Karpas-422 (cell line): ENCODE results near the gene CCDC178. TPM values are rescaled to one million over a fixed set of nuclear protein-coding genes. Genes with fewer than 3 reads are reported as not detected.
A peak's percentile ranks its signal among the peaks of the same experiment; 100 is the strongest.

Experiments
- DNase-seq: peaks from one replicate; pipeline ENCODE4 v3.0.0-alpha.2; 2015
- H2AFZ ChIP-seq: fragments of 200-600 bp; sonication (generic); 2 replicates; pipeline ENCODE4 v1.6.1; 2014; ENCODE audit warnings: antibody characterized with exemption, low read length, mixed read lengths
- H3K27ac ChIP-seq: fragments of 200-600 bp; sonication (generic); 2 replicates; pipeline ENCODE4 v1.5.1; 2014; ENCODE audit warnings: mild to moderate bottlenecking, low read length, moderate library complexity
- H3K27me3 ChIP-seq: fragments of 200-600 bp; sonication (generic); 2 replicates; pipeline ENCODE4 v1.6.1; 2014; ENCODE audit warnings: low read length, mixed read lengths
- H3K36me3 ChIP-seq: fragments of 200-600 bp; sonication (generic); 2 replicates; pipeline ENCODE4 v1.6.1; 2014; ENCODE audit warnings: low read length, mixed read lengths; ENCODE audit not compliant: insufficient read depth
- H3K4me1 ChIP-seq: fragments of 200-600 bp; sonication (generic); 2 replicates; pipeline ENCODE4 v1.6.1; 2014; ENCODE audit warnings: mild to moderate bottlenecking, low read length, mixed read lengths
- H3K4me2 ChIP-seq: fragments of 200-600 bp; sonication (generic); 2 replicates; pipeline ENCODE4 v1.6.1; 2014; ENCODE audit warnings: low read length, low read depth, mild to moderate bottlenecking; ENCODE audit not compliant: poor library complexity, severe bottlenecking
- H3K4me3 ChIP-seq: fragments of 200-600 bp; sonication (generic); 2 replicates; pipeline ENCODE4 v1.5.1; 2014; ENCODE audit warnings: mild to moderate bottlenecking, antibody characterized with exemption, low read length, mixed read lengths
- H3K79me2 ChIP-seq: fragments of 200-600 bp; sonication (generic); 2 replicates; pipeline ENCODE4 v1.6.1; 2014; ENCODE audit warnings: mild to moderate bottlenecking, low read length, mixed read lengths
- H3K9ac ChIP-seq: fragments of 200-600 bp; sonication (generic); 2 replicates; pipeline ENCODE4 v1.6.0; 2014; ENCODE audit warnings: low read length
- H3K9me2 ChIP-seq: fragments of 200-600 bp; sonication (generic), shearing (Covaris generic); replicated peaks from 2 replicates; pipeline ENCODE4 v1.6.0; 2014; ENCODE audit warnings: mild to moderate bottlenecking, low read length, moderate library complexity; ENCODE audit not compliant: insufficient read depth
- H3K9me3 ChIP-seq: fragments of 300-700, 200-600 bp; sonication (generic); 2 replicates; pipeline ENCODE4 v1.6.1; 2014; ENCODE audit warnings: low read length, mixed read lengths
- H4K20me1 ChIP-seq: fragments of 200-600 bp; sonication (generic); 2 replicates; pipeline ENCODE4 v1.6.1; 2014; ENCODE audit warnings: mild to moderate bottlenecking, antibody characterized with exemption, low read length, low read depth; ENCODE audit not compliant: insufficient read depth
- total RNA-seq: library from RNA; depleted of rRNA; stranded (reverse); fragments of >200 nt; shearing (Covaris generic); gene quantifications from 2 replicates; pipeline ENCODE4 v1.2.3, GENCODE V29; 2014; ENCODE audit warnings: low replicate concordance

CCDC178 gene
- total RNA-seq, 1 experiment from 2014 or later = not detected

- Histone ChIP-seq H2AFZ (no peak overlapping the region), H3K4me3 (no peak overlapping the region), H3K9me2 (no peaks in the 10 kb centered on the region), H3K27me3 (no peaks in the 10 kb centered on the region; the same call in 1 of the 2 replicates), H3K79me2 (no peaks in the 10 kb centered on the region), H4K20me1 (no peaks in the 10 kb centered on the region), H3K9me3 (no peaks in the 10 kb centered on the region), H3K4me2 (no peak overlapping the region), H3K27ac (no peak overlapping the region), H3K36me3 (no peaks in the 10 kb centered on the region), H3K9ac (no peak overlapping the region), H3K4me1 (no peaks in the 10 kb centered on the region)
- DNase-seq = peak; percentile 44
These were observed 418.2 kb downstream of the CCDC178 start for GRCh38 chr18:33022370-33022769.

- H3K9me3 ChIP-seq = no peaks in the 10 kb centered on the region
- no peak overlapping the region for H3K4me3 ChIP-seq
- no peak overlapping the region for H3K4me2 ChIP-seq
- DNase-seq = peak; percentile 63
- H2AFZ ChIP-seq = no peak overlapping the region
- no peak overlapping the region for H3K9ac ChIP-seq
- no peaks in the 10 kb centered on the region; the same call in 1 of the 2 replicates for H3K27me3 ChIP-seq
- H3K36me3 ChIP-seq = no peaks in the 10 kb centered on the region
- no peak overlapping the region for H3K27ac ChIP-seq
- no peaks in the 10 kb centered on the region for H4K20me1 ChIP-seq
- H3K9me2 ChIP-seq = no peaks in the 10 kb centered on the region
- no peaks in the 10 kb centered on the region for H3K79me2 ChIP-seq
- H3K4me1 ChIP-seq = no peaks in the 10 kb centered on the region
These were observed 419.6 kb downstream of the CCDC178 start for GRCh38 chr18:33020877-33021276.

GRCh38 chr18:33014060-33014796 is 426.3 kb downstream of the CCDC178 start:
- DNase-seq = no peak
- H3K9me2 ChIP-seq = no peaks in the 10 kb centered on the region
- no peaks in the 10 kb centered on the region for H3K79me2 ChIP-seq
- H3K9ac ChIP-seq = no peak overlapping the region
- H3K27me3 ChIP-seq = no peaks in the 10 kb centered on the region
- H3K4me3 ChIP-seq = no peak overlapping the region
- H4K20me1 ChIP-seq = no peaks in the 10 kb centered on the region
- H3K4me1 ChIP-seq = no peaks in the 10 kb centered on the region
- H3K9me3 ChIP-seq = no peaks in the 10 kb centered on the region
- no peaks in the 10 kb centered on the region for H3K36me3 ChIP-seq
- H3K27ac ChIP-seq = no peak overlapping the region
- no peak overlapping the region for H2AFZ ChIP-seq
- no peak overlapping the region for H3K4me2 ChIP-seq

DNA sequence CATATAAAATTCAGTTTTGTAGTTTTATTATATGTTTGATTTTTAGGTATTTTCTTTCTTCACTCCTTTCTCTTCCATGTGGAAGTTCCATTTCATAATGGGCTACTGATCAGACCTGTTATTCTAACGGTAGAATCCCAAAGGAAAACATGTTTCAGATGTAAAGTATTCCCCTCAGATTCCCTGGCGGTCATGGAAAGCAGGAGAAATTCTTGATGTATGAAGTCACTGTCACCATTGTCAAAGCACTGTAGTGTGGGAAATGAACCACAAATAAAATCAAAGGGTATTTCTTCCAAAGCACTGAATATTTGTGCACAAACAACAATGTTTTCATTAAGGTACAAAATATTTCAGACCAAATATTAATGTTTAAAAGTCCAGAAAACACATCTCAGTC is 430.4 kb downstream of the CCDC178 start:
- H4K20me1 ChIP-seq = no peaks in the 10 kb centered on the region
- no peaks in the 10 kb centered on the region for H3K9me3 ChIP-seq
- H3K27me3 ChIP-seq = no peaks in the 10 kb centered on the region
- DNase-seq = no peak
- H3K9me2 ChIP-seq = no peaks in the 10 kb centered on the region
- H2AFZ ChIP-seq = no peak overlapping the region
- no peak overlapping the region for H3K4me3 ChIP-seq
- no peak overlapping the region for H3K4me2 ChIP-seq
- H3K4me1 ChIP-seq = no peaks in the 10 kb centered on the region
- no peaks in the 10 kb centered on the region for H3K36me3 ChIP-seq
- H3K79me2 ChIP-seq = no peaks in the 10 kb centered on the region
- no peak overlapping the region for H3K9ac ChIP-seq
- no peak overlapping the region for H3K27ac ChIP-seq

GRCh38 chr18:32998921-32999320 is 441.6 kb downstream of the CCDC178 start:
- Histone ChIP-seq H3K27me3 (no peaks in the 10 kb centered on the region), H3K4me2 (no peak overlapping the region), H3K36me3 (no peaks in the 10 kb centered on the region), H3K4me1 (no peaks in the 10 kb centered on the region), H3K27ac (no peak overlapping the region), H2AFZ (no peak overlapping the region), H4K20me1 (no peaks in the 10 kb centered on the region), H3K9me2 (no peaks in the 10 kb centered on the region), H3K9me3 (peaks cover 4% of the 10 kb centered on the region; the same call in 1 of the 2 replicates), H3K4me3 (no peak overlapping the region), H3K79me2 (no peaks in the 10 kb centered on the region), H3K9ac (no peak overlapping the region)
- DNase-seq = no peak

DNA sequence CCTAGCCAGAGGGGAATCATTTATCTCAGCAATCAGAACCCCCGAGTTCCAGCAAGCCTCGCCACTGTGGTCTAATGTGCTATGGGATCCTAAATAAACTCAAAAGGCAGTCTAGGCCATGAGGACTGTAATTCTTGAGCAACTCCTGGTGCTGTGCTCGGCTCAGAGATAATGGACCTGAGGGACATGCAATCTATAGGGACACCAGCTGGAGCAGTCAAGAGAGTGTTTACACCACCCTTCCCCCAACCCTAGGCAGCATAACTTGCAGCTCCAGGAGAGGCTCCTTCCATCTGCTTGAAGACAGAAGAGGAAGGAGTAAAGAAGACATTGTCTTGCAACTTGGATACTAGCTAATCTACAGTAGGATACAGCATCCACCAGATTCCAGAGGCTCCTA is 442.2 kb downstream of the CCDC178 start:
- no peaks in the 10 kb centered on the region for H3K4me1 ChIP-seq
- H3K27me3 ChIP-seq = no peaks in the 10 kb centered on the region
- no peaks in the 10 kb centered on the region for H3K36me3 ChIP-seq
- no peak for DNase-seq
- no peaks in the 10 kb centered on the region for H3K9me2 ChIP-seq
- H3K4me3 ChIP-seq = no peak overlapping the region
- no peaks in the 10 kb centered on the region for H4K20me1 ChIP-seq
- no peak overlapping the region for H3K4me2 ChIP-seq
- peaks cover 4% of the 10 kb centered on the region; the same call in 1 of the 2 replicates for H3K9me3 ChIP-seq
- no peak overlapping the region for H3K27ac ChIP-seq
- H3K9ac ChIP-seq = no peak overlapping the region
- H2AFZ ChIP-seq = no peak overlapping the region
- H3K79me2 ChIP-seq = no peaks in the 10 kb centered on the region

GRCh38 chr18:32983721-32984120 is 456.8 kb downstream of the CCDC178 start:
- Histone ChIP-seq H3K27ac (no peak overlapping the region), H3K9ac (no peak overlapping the region), H3K9me3 (no peaks in the 10 kb centered on the region), H3K9me2 (no peaks in the 10 kb centered on the region), H4K20me1 (no peaks in the 10 kb centered on the region), H2AFZ (no peak overlapping the region), H3K36me3 (no peaks in the 10 kb centered on the region), H3K4me2 (no peak overlapping the region), H3K79me2 (no peaks in the 10 kb centered on the region), H3K4me1 (no peaks in the 10 kb centered on the region), H3K27me3 (no peaks in the 10 kb centered on the region), H3K4me3 (no peak overlapping the region)
- no peak for DNase-seq

GRCh38 chr18:32980896-32981295 is 459.6 kb downstream of the CCDC178 start:
- Histone ChIP-seq H3K4me2 (no peak overlapping the region), H3K4me1 (peaks cover under 1% of the 10 kb centered on the region; the same call in 1 of the 2 replicates), H3K79me2 (no peaks in the 10 kb centered on the region)

More at GRCh38 chr18:32980896-32981295, 459.6 kb downstream of the CCDC178 start:
- Histone ChIP-seq H2AFZ (no peak overlapping the region), H3K36me3 (no peaks in the 10 kb centered on the region), H3K27me3 (no peaks in the 10 kb centered on the region), H3K4me3 (no peak overlapping the region), H3K9me3 (no peaks in the 10 kb centered on the region), H4K20me1 (no peaks in the 10 kb centered on the region), H3K9ac (no peak overlapping the region), H3K27ac (no peak overlapping the region), H3K9me2 (no peaks in the 10 kb centered on the region)
- no peak for DNase-seq
